Measurements from ENCODE around the gene ULK4.
"Not testable (repeated sequence)": the region's sequence is repeated elsewhere in the genome, so short reads cannot be mapped to it uniquely, and the experiment has no call there.

The ULK4 gene

DNA sequence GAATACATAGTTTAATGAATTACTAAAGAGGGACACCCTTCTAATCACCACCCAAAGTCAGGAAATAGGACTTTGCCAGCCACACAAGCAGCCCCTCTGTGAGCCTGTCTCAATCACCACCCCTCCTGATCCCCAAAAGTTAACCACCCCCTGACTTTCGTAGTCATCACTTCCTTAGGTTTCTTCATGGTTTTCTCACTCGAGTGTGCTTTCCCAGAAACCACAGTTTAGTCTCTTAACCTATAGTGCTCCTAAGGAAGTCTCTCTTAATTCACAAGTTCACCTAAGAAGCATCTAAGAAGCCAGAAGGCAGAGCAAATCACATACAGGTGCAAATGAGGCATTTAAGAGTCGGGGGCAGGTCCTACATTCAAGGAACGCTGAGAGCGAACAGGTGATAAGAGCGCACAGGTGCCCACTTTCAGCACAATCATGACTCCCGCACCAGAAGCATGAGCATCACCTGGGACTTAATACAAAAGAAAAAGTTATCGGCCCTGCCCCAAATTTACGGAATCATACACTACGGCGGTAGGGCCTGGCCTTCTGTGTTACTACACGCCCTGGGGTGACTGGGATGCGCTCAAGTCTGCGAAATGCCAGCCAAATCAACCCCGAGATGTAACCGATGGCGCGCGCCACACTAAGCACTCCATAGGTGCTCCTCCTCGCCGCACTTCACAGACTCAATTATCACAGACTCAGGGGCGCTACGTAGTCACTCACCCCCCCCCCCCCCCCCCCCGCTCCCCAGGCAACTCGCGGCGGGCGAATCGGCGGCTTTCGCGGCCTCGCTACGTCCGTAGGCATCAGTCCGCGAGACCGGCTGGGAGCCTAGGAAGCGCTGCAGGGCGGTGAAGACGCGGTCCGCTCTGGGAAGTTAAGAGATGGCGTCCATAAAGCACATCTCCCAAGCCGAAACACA is 815 bp downstream of the ULK4 start:
- DNase-seq (ENCODE audit: low spot score) = peak; percentile 74

DNA sequence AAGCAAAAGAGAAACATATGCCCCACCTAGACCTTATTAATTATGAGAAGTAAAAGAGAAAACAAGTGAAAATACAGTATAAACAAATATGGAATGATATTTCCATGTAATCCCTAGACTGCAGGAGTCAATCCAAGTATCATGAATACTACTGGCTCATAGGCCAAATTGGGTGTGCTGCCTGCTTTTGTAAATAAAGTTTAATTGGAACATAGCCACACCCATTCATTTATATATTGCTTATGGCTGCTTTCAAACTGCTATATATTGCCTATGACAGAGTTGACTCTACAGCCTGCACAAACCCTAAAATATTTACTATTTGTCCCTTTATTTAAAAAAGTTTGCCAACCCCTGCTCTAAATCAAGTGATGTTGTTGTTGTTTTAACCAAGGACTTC is 5.3 kb downstream of the ULK4 start:
- no peak for DNase-seq (ENCODE audit: low spot score)

DNA sequence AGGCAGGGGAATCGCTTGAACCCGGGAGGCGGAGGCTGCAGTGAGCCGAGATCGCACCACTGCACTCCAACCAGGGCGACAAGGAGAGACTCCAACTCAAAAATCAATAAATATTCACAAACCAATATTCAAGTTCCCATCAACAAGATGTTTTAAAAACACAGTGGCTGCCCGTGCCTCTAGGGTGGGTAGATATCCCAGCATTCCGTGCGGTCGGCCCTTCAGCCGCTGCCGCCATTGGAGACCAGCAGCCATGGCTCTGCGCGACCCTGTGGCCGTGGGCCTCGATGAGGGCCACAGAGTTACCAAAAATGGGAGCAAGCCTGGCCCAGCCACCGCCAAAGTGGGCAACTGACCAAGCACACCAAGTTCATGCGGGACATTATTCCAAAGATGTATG is 6.7 kb downstream of the ULK4 start:
- DNase-seq (ENCODE audit: low spot score) = no peak

DNA sequence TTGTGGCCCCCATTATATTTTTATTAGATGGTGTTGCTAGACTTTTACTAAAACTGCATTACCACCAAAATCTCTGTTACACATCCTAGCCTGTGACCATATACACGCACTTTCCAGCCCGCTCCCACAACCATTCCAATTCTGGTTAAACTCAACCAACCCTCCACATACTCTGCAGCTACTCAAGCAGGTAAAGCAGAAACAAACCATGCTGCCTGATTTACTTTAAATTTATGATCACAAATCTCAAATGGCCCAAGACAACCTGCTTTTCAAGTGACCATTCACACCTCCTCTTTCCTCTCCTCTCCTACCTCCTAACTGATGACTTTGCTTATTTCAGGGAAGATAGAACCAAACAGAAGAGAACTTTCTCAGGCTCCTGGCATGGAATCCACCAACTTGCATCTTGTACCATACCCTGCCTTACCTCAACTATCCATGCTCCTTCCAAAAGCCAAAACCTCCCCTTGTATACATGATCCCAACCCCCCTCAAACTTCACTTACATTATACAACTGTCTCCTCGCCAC is 18.5 kb downstream of the ULK4 start:
- no peak for DNase-seq (ENCODE audit: low spot score)

DNA sequence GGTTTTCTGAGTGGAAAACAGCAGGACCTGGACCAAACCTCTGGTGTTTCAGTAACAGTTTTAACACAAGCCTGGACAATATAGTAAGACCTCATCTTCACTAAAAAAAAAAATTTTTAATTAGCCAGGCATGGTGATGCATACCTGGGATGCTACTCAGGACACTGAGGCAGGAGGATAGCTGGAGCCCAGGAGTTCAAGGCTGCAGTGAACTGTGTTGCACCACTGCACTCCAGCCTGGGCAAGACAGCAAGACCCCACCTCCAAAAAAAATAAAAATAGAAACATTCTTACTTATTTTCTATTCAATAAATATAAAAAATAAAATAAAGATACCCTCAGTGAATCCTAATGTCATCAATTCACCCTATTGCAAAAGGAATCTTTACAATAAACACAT is 21.5 kb downstream of the ULK4 start:
- DNase-seq (ENCODE audit: low spot score) = no peak

DNA sequence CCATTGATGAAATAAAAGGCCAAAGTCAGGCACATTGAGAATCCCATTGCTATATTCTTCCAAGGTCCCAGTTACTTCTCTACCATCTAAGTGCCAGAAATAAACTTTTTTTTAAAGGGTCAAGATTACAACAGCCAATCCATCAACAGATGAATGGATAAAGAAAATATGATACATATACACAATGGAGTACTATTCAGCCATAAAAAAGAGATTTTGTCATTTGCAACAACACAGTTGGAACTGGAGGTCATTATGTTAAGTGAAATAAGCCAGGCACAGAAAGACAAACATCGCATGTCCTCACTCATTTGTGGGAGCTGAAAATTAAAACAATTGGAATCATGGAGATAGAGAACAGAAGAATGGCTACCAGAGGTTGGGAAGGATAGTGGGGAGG is 25.5 kb downstream of the ULK4 start:
- no peak for DNase-seq (ENCODE audit: low spot score)

DNA sequence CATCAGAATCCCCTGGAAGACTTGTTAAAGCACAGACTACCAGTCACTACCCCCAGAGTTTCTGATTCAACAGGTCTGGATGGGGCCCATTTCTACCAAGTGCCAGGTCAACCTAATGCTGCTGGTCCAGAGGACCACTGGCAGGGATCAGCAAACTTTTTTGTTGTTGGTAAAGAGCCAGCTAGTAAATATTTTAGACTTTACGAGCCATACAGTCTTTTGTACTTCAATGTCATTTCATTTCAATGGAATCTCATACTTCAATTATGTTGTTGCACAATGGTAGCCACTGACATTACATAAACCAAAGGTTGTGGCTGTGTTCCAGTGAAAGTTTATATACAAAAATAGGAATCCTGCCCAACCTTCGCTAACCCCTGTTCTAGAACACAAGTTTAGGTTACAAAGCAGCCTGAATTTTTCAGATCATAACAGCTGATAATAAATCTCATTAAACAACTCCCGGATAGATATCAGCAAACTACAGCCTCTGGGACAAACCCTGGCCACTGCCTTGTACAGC is 28.7 kb downstream of the ULK4 start:
- no peak for DNase-seq (ENCODE audit: low spot score)

DNA sequence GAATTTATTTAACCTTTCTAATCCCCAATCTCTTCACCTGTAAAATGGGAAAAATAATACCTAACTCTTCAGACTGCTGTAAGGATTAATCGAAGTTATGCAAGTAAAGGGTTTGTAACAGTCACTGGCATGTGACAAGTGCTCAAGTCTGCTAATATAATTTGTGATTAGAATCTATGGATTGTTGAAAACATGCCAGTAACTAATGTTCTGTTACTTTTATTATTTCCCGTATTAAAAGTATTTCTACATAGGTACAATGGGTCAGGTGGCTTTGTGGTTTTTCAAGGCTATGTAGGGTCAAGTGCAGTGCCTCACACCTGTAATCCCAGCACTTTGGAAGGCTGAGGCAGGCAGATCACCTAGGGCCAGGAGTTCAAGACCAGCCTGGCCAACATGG is 29.4 kb downstream of the ULK4 start:
- no peak for DNase-seq (ENCODE audit: low spot score)

DNA sequence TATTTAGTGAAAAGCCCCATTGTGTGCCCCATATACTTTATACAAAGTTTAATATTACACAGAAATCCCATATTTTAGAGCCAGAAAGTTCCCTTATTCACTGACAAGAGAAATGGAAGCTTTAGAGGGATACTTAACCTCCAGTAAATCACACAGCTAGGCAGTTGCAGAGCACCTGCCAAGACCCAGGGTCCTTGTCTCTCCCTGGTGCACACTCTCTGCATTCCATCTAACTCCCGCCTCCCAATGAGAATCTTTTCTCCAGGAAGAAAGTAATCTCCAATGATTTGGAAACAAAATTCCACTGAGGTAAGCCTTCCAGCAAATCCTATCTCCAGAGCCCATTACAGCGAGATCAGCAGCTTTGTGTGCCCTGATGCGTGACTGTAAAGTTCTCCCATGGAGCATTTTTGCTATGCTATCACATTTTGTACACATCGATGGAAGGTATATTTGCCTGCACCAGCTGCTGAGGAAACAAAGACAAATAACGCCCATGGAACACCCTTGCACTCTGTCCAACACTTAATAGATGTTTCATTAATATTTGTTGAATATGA is 41.4 kb downstream of the ULK4 start:
- no peak for DNase-seq (ENCODE audit: low spot score)

DNA sequence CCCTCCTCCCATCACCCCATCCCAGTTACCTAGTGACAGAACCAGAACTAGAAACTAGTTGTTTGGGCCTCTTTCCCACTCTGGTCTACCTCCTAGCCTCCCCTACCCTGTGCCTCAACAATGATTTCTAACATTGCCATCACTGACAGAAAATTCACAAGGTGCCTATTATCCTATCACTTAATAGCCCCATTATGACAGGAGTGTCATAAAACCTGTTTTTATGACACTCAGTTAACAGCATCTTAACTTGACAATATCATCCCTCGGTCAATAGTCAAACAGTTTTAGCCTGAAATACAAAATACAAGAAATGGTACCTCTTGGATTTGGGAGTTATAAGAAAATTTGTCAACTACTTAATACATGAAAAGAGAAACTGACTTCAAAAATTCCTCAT is 46.5 kb downstream of the ULK4 start:
- DNase-seq (ENCODE audit: low spot score) = no peak

DNA sequence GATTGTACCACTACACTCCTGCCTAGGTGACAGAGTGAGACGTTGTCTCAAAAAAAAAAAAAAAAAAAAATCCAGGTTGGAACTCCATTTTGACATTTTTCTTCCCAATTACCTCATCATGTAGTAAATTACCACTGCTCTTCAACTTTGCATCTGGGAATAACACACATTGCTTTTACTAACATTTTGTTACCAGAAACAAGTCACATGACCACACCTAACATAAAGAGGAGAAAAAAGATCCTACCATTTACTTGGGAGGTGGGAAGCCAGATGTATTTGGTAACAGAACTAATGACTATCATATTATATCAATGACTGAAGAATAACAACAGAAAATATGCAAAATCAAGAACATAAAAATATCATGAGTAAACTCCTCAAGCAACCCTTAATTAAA is 49.6 kb downstream of the ULK4 start:
- DNase-seq (ENCODE audit: low spot score) = no peak

DNA sequence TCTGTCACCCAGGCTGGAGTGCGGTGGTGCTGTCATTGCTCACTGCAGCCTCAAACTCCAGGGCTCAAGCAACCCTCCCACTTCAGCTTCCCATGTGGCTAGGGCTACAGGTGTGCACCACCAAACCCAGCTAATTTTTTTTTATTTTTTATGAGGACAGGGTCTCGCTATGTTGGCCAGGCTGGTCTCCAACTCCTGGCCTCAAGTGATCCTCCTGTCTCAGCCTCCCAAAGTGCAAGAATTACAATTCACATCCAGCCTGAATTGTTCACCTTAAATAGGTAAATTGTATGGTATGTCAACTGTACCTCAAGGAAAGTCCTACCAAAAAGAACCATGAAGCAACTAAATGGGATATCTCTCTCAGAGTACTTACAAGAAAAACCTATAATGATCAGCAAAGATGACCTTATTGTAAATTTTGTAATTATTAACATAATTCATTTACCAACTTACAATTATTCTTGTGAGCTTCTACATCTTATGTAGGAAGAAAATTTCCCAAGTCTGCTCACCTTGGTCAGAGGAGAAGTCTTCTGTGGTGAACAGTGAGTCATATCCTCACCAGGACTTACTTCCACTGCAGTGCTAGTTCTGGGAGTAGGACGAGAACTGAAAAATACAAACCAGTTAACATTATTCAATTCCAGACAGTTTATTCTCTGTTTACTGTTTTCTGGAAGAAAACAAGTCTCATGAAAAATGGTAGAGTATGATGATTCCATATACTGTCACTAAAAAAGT is 54.4 kb downstream of the ULK4 start:
- DNase-seq (ENCODE audit: low spot score) = no peak

DNA sequence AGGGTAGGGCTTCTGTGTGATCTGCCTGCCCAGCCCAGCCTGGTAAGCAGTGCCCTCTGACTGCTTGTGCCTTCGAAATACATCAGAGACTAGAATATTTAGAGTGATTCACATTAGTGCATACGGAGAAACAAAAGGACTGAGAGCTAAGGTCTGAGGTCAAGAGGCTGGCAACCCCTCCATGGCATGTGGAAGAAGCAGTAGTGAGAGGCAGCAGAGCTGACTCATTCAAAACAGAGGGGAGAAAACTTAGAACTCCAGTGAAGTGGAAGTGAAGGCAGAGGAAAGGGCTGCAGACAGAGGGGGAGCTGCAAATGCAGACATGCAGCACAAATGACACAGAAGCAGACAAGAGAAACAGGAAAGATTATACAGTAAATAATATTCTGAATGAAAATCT is 61.6 kb downstream of the ULK4 start:
- DNase-seq (ENCODE audit: low spot score) = no peak

DNA sequence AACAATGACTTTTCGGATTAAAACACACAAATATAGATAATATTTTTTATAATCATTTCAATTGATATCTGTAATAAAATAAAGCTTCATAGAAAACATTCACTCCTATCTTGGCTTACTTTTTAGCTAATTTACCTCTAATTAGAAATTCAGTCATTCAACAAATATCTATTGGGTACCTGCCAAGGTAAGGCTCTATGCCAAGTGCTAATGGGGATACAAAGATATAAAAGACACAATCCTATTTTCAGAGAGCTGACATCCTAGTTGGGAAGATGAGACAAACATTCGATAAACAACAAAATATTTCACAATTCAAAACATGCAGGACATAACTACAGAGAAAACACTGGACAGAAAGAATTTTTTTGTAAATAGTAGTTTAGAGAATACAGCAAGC is 63.3 kb downstream of the ULK4 start:
- DNase-seq (ENCODE audit: low spot score) = no peak

DNA sequence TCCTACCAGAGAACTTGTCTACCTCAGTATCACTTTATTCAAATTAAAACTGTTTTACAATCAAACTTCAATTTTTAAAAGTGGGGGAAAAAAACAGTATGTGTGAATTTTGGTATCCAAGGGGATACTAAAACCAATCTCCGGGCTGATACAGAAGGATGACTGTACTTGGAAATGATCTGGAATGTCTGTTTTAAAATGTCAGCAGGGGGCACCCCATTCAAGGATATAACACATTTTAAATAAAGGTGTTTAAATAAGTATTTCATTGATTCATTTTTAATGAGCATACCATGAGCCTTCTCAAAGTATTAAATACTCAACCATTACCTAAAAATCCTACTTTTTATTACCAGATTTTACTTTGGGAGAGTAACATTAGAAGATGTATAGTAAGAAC is 67.9 kb downstream of the ULK4 start:
- DNase-seq (ENCODE audit: low spot score) = peak; percentile 51

DNA sequence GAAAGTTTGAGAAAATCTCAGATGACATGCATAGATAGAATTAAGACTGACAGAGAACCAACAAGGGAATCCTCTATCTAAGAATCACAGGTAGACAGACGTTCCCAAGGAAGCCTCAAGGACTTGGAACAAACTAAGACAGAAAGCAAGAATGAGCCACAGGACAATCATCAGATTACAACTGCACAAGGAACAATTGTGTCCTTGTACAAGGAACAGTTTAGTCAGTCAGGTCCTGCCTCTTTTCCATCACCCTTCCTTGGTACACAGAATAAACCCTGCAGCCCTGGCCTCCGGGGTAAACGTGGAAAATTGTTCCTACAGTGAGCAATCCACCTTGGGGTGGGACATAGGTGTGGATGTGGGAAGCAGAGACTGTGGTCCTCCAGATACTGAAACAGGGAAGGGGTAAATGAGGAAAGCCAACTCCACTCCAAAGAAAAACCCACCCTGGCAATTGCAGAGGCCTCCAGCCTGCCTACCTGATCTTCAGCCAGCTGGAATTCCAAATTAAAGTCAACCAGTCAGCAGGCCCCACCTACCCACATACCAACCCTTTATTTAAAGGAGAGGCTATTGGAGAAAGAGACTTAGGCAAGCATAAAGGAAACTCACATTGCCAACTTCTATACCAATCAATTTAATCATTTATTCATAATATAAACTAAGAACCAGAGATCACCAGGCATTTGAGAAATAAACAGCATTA is 73.4 kb downstream of the ULK4 start:
- DNase-seq (ENCODE audit: low spot score) = no peak

DNA sequence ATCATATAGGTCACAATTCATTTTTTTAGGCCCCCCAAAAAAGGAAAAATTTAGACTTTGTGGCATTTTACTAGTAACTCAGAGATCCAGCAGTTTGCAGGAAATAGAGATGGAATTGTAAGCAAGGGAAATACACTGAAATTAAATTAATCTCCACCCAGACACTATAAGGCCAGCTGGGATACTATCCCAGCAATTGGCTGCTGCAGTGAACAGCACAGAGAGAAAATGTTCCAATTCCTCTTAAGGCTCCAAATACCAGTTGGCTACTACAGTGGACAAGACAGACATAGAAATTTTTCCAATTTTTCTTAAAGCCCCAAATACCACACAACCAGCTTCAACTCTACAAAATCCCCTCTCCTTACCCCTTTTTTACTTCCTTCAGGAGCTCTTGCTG is 78.9 kb downstream of the ULK4 start:
- DNase-seq (ENCODE audit: low spot score) = no peak

DNA sequence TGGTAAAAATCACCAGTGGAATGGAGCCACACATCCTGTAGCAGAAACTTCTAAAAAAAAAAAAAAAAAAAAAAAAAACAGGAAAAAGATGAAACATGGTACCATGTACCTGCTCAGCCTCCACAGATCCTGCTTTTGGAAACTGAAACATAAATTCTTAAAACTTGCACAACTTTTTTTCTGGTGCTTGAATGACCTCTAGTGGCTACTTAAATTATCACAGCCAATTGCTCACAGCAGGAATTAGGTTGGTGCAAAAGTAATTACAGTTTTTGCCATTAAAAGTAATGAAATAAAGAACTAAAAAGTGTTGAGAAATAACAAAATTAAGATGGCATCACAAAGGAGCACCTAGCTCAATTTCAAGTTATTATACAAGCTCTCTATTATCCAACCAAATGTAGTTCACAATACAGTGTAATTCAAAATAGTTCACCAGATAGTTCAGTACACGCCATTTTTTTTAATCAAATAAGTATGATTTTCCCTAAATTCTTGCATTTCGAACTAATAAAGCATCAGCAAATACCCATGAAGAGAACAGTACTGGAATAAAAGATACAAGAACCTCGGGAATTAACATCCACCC is 80.6 kb downstream of the ULK4 start:
- peak; percentile 60 for DNase-seq (ENCODE audit: low spot score)

DNA sequence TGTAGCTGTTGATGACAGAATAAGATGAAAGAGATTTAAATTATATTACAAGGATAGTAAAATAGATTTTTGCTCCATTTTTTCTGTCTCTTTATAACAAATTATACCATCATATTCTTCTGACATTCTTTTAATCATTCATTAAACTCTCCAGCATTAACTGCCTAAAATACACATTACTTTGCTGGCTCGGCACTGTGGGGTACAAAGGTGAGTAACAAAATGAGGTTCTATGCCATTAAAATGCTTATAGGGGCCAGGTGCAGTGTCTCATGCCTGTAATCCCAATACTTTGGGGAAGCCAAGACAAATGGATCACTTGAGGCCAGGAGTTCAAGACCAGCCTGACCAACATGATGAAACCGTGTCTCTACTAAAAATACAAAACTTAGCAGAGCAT is 81.5 kb downstream of the ULK4 start:
- no peak for DNase-seq (ENCODE audit: low spot score)

DNA sequence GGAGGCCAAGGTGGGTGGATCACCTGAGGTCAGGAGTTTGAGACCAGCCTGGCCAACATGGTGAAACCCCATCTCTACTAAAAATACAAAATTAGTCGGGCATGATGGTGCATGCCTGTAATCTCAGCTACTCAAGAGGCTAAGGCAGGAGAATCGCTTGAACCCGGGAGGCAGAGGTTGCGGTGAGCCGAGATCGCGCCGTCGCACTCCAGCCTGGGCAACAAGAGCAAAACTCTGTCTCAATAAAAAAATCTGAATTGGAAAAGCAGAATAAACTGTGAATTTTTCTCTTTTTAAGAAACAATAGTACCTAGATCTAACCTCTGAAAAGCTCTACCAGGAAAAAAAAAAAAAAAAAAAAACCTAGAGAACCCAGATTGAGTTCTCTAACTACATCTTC is 84.2 kb downstream of the ULK4 start:
- DNase-seq (ENCODE audit: low spot score) = not testable (repeated sequence)

DNA sequence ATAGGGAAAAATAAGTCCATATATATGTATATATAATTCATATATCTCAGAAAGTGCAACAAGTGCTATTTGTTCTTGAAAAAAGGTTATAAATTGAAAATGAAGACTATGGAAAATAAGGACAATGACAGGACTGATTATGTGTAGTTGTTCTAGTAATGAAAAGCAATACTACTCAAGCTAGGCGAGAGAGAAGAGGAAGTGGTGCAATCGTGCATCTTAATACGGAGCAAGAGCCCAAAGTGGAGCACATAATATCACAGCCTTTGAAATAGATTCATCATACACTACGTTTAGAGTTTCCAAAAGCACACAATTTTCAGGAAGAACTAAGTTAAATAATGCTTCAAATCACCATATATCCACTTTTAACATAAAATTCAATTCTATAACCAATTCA is 87.9 kb downstream of the ULK4 start:
- no peak for DNase-seq (ENCODE audit: low spot score)

DNA sequence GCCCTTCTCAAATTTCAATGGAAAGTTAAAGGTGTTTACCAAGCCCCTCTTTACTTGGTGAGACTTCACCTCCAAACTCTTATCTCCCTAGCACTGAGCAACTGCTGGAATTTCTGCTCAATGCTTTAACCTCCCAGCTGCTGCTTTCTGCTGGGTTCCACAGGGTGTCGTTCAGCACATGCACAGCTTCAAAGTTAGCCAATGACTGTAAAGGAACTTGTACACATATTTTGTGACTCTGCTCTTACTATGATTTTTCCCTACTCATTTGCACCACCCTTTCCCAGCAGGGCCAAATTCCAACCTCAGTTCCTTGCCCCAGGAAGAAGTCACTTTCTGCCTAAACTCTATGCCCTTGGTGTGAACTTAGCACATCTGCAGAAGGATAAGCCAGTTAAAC is 89.7 kb downstream of the ULK4 start:
- DNase-seq (ENCODE audit: low spot score) = no peak
